Measurements from ENCODE around the gene IRS2.

IRS2 gene

GRCh38 chr13:109813663-109814062, 27.3 kb upstream of the IRS2 start:
- Mint-ChIP-seq H3K9me3 (no peaks in the 10 kb centered on the region), H3K36me3 (no peaks in the 10 kb centered on the region), H3K27me3 (peaks cover 39 to 41% of the 10 kb centered on the region in 2 donors), H3K4me3 (no peak overlapping the region), H3K4me1 (no peaks in the 10 kb centered on the region), H3K27ac (no peak overlapping the region)
- DNase-seq = no peak
- no peak for ATAC-seq (replicated peaks)

GRCh38 chr13:109812382-109812781, 26.0 kb upstream of the IRS2 start:
- Mint-ChIP-seq H3K27ac (no peak overlapping the region), H3K36me3 (no peaks in the 10 kb centered on the region), H3K4me3 (no peak overlapping the region), H3K9me3 (no peaks in the 10 kb centered on the region), H3K4me1 (no peaks in the 10 kb centered on the region), H3K27me3 (peaks cover 37% of the 10 kb centered on the region in 2 donors)
- ATAC-seq (replicated peaks) (no peak), DNase-seq (no peak)

- Mint-ChIP-seq H3K36me3 (no peaks in the 10 kb centered on the region), H3K9me3 (no peaks in the 10 kb centered on the region), H3K4me3 (no peak overlapping the region), H3K4me1 (no peaks in the 10 kb centered on the region), H3K27ac (no peak overlapping the region), H3K27me3 (peaks cover 26 to 33% of the 10 kb centered on the region in 2 donors)
- ATAC-seq (replicated peaks) (no peak), DNase-seq (no peak)
Observed at GRCh38 chr13:109810761-109811510, 24.6 kb upstream of the IRS2 start.

- ATAC-seq (replicated peaks) = no peak
- no peak for DNase-seq
- H3K9me3 Mint-ChIP-seq = no peaks in the 10 kb centered on the region
- no peaks in the 10 kb centered on the region for H3K36me3 Mint-ChIP-seq
- H3K4me1 Mint-ChIP-seq = no peaks in the 10 kb centered on the region
- H3K4me3 Mint-ChIP-seq = no peak overlapping the region
- peaks cover 30 to 37% of the 10 kb centered on the region in 2 donors for H3K27me3 Mint-ChIP-seq
- no peak overlapping the region for H3K27ac Mint-ChIP-seq
Observed at GRCh38 chr13:109809216-109809932, 23.0 kb upstream of the IRS2 start.

- H3K27me3 Mint-ChIP-seq = peaks cover 22 to 31% of the 10 kb centered on the region in 2 donors
- H3K4me1 Mint-ChIP-seq = no peaks in the 10 kb centered on the region
- H3K27ac Mint-ChIP-seq = no peak overlapping the region
- ATAC-seq (replicated peaks) = no peak
- no peaks in the 10 kb centered on the region for H3K36me3 Mint-ChIP-seq
- H3K9me3 Mint-ChIP-seq = no peaks in the 10 kb centered on the region
- DNase-seq = no peak
- H3K4me3 Mint-ChIP-seq = no peak overlapping the region
Observed at GRCh38 chr13:109807345-109807744, 21.0 kb upstream of the IRS2 start.

GRCh38 chr13:109804654-109805053, 18.3 kb upstream of the IRS2 start:
- H3K36me3 Mint-ChIP-seq = no peaks in the 10 kb centered on the region

GRCh38 chr13:109803825-109804224, 17.4 kb upstream of the IRS2 start:
- Mint-ChIP-seq H3K4me1 (no peaks in the 10 kb centered on the region), H3K4me3 (no peak overlapping the region), H3K9me3 (no peaks in the 10 kb centered on the region), H3K36me3 (no peaks in the 10 kb centered on the region), H3K27me3 (peaks cover 12 to 20% of the 10 kb centered on the region in 2 donors), H3K27ac (no peak overlapping the region)
- ATAC-seq (replicated peaks) (no peak), DNase-seq (no peak)

More at GRCh38 chr13:109804654-109805053, 18.3 kb upstream of the IRS2 start:
- Mint-ChIP-seq H3K4me1 (no peaks in the 10 kb centered on the region), H3K9me3 (no peaks in the 10 kb centered on the region), H3K27ac (no peak overlapping the region), H3K27me3 (peaks cover 12 to 20% of the 10 kb centered on the region in 2 donors), H3K4me3 (no peak overlapping the region)
- ATAC-seq (replicated peaks) (no peak), DNase-seq (no peak)

GRCh38 chr13:109802936-109803335, 16.6 kb upstream of the IRS2 start:
- no peak for ATAC-seq (replicated peaks)
- Mint-ChIP-seq H3K36me3 (no peaks in the 10 kb centered on the region), H3K9me3 (no peaks in the 10 kb centered on the region), H3K27me3 (peaks cover 15 to 23% of the 10 kb centered on the region in 2 donors), H3K27ac (no peak overlapping the region), H3K4me3 (no peak overlapping the region), H3K4me1 (no peaks in the 10 kb centered on the region)
- no peak for DNase-seq

- Mint-ChIP-seq H3K4me3 (no peak overlapping the region), H3K9me3 (no peaks in the 10 kb centered on the region), H3K4me1 (peaks cover 2 to 5% of the 10 kb centered on the region in 2 donors), H3K27ac (no peak overlapping the region), H3K36me3 (no peaks in the 10 kb centered on the region), H3K27me3 (peaks cover 24 to 34% of the 10 kb centered on the region in 2 donors)
- no peak for DNase-seq
- no peak for ATAC-seq (replicated peaks)
Observed at GRCh38 chr13:109795011-109795410, 8.6 kb upstream of the IRS2 start.

GRCh38 chr13:109794095-109794494, 7.7 kb upstream of the IRS2 start:
- Mint-ChIP-seq H3K27ac (no peak overlapping the region), H3K4me1 (peaks cover 2 to 5% of the 10 kb centered on the region in 2 donors), H3K4me3 (no peak overlapping the region), H3K36me3 (no peaks in the 10 kb centered on the region), H3K9me3 (no peaks in the 10 kb centered on the region), H3K27me3 (peaks cover 24 to 34% of the 10 kb centered on the region in 2 donors)
- no peak for DNase-seq
- no peak for ATAC-seq (replicated peaks)

- H3K9me3 Mint-ChIP-seq = no peaks in the 10 kb centered on the region
- H3K4me3 Mint-ChIP-seq = no peak overlapping the region
- ATAC-seq (replicated peaks) (no peak), DNase-seq (no peak)
- no peak overlapping the region for H3K27ac Mint-ChIP-seq
- H3K36me3 Mint-ChIP-seq = no peaks in the 10 kb centered on the region
- H3K4me1 Mint-ChIP-seq = peaks cover 2 to 5% of the 10 kb centered on the region in 2 donors
- peaks cover 20 to 28% of the 10 kb centered on the region in 2 donors for H3K27me3 Mint-ChIP-seq
Observed at GRCh38 chr13:109792416-109793059, 6.2 kb upstream of the IRS2 start.

GRCh38 chr13:109790942-109791605, 4.7 kb upstream of the IRS2 start:
- peaks cover 2 to 5% of the 10 kb centered on the region in 2 donors for H3K4me1 Mint-ChIP-seq
- ATAC-seq (replicated peaks) = no peak
- H3K27me3 Mint-ChIP-seq = peaks cover 11 to 14% of the 10 kb centered on the region in 2 donors
- no peak overlapping the region for H3K4me3 Mint-ChIP-seq
- H3K36me3 Mint-ChIP-seq = no peaks in the 10 kb centered on the region
- no peak overlapping the region for H3K27ac Mint-ChIP-seq
- no peak for DNase-seq
- no peaks in the 10 kb centered on the region for H3K9me3 Mint-ChIP-seq

- Mint-ChIP-seq H3K9me3 (no peaks in the 10 kb centered on the region), H3K36me3 (no peaks in the 10 kb centered on the region), H3K27ac (no peak overlapping the region), H3K4me3 (no peak overlapping the region), H3K27me3 (peaks cover 5 to 7% of the 10 kb centered on the region in 2 donors), H3K4me1 (peaks cover 2 to 5% of the 10 kb centered on the region in 2 donors)
- ATAC-seq (replicated peaks) = no peak
- DNase-seq = no peak
Observed at GRCh38 chr13:109790086-109790485, 3.7 kb upstream of the IRS2 start.

- Mint-ChIP-seq H3K4me3 (no peak overlapping the region), H3K36me3 (no peaks in the 10 kb centered on the region), H3K9me3 (no peaks in the 10 kb centered on the region), H3K4me1 (peaks cover 2 to 5% of the 10 kb centered on the region in 2 donors), H3K27ac (no peak overlapping the region), H3K27me3 (peaks cover 5 to 6% of the 10 kb centered on the region in 2 donors)
- no peak for ATAC-seq (replicated peaks)
- DNase-seq = no peak
Observed at GRCh38 chr13:109789262-109789661, 2.9 kb upstream of the IRS2 start.

Data from stimulated activated naive B cell treated with anti-CD40 and anti-IgM and Interleukin-4, amounts not matched to agents 10 μg/mL and 1 μg/mL and 100 μg/mL, for 72 hours (primary cell).